GM18517 (cell line): ENCODE results near the gene TBC1D1.

Source experiments
- ATAC-seq: cut with Tn5 transposase; IDR thresholded peaks from one replicate; pipeline ENCODE4 v1.9.1; 2021; ENCODE audit warnings: mild to moderate bottlenecking, moderate library complexity; ENCODE audit not compliant: unreplicated experiment

TBC1D1 gene

GRCh38 chr4:38139187-38139586 is 248.3 kb downstream of the TBC1D1 start:
- ATAC-seq, result no peak

- ATAC-seq, result no peak
Observed at GRCh38 chr4:38140643-38141203, 249.8 kb downstream of the TBC1D1 start.

DNA sequence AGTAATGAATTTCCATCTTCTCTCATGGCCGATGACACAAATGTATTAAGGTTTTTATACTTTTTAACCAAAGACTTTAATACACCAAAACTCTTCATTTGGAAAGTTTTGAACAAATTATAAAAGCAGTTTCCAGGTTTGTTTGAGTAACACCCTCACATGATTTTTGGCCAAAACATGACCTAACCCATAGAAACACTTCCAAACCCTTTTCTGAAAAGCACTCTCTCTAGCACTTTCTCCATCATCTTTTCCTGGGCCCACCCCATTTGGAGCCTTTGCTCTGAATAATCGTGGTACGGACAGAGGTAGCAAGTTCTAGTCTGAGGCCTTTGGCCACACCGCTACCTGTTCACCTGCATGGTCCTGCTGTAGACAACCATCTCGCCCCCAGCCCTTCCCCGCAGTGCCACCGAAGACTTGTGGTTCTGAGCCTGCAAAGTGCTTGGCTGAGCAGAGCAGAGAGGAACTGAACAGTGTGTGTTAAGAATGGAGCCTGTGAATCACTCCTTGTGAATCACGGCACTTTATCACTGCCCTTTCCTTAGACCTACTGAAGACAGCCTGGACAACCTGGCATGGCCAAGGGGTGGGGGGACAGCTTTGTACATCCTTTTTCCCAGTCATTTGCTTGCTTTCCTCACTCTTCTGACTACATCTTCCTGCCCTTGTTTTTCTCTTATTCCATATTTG is 251.1 kb downstream of the TBC1D1 start:
- no peak for ATAC-seq

- ATAC-seq, result no peak
Observed at GRCh38 chr4:38144031-38144430, 253.1 kb downstream of the TBC1D1 start.

DNA sequence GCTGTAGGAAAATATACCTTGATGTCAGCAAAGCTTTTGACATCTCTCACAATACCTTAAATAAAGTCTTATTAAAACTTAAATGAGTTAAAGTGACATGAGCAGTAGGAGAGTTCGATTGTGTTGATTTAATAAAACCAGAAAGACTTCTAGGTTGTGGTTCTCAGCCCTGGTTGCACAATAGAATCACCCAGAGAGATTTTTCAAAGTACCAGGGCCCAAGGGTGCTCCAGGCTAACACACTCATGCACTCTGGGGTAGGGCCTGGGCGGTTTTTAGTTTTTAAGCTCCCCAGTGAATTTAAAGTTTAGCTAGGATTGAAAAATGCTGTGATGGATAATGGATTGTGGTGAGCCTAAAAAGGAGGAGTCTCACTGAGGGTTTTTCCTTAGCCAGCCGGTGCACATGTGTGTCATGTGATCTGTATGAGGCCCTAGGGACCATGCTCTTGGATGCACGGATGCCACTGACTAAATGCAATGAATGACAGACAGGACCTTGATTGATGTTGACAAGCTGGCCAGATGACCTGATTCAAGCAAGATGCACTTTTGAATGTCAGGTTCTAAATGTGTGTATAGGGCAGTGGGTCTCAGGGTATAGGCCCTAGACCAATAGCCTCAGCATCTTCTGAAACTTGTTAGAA is 254.3 kb downstream of the TBC1D1 start:
- no peak for ATAC-seq

- no peak for ATAC-seq
Observed at GRCh38 chr4:38145741-38146140, 254.9 kb downstream of the TBC1D1 start.

GRCh38 chr4:38146383-38146782 is 255.5 kb downstream of the TBC1D1 start:
- ATAC-seq, result no peak

GRCh38 chr4:38149472-38149996 is 258.6 kb downstream of the TBC1D1 start:
- ATAC-seq, result no peak

DNA sequence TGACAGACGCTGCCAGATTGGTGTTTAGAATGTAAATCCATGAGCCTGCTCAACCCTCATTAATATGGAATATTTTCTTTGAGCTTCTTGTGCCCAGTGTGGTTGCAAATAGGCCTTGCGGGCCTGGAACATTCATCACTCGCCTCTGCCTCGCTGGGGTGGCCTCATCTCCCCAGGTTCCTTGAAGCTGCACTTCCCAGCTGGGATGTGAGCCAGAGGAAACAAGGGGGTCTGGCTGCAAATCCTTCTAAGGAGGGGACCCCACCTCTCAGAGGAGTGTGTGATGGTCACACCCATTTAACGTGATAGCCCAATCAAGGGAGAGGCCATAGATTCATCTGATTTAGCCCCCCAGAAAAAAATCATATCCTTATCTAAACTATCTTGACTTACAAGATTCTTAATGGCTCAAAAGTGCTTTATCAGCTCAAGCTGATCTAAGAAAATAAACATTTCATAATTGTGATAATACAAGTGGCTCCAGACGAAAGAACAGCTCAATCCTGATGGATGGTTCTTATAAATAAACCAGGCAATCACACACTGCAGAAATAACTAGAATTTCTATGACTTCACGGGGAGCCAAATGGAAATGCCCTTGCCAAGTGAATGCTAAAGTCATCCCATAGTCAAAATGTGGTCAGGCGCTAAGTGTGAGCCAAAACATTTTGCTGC is 259.2 kb downstream of the TBC1D1 start:
- ATAC-seq, result no peak

DNA sequence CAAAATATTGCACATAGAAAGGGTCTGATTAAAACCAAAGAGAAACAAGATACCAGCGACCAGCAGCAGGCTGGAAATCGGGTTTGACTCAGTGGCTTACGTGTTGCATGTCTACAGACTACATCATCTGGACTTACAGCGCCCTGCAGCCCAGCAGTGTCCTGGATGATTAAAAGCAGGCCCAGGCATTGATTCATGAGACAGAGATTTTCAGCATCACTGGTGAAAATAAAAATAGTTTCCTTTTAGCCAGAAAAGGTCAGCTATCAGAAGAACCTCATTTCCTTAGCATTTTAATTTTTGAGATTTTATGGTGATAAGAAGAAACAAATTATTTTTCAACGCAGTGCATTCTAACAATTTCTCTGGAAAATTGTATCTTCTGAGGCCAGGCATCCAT is 259.9 kb downstream of the TBC1D1 start:
- ATAC-seq, result no peak

DNA sequence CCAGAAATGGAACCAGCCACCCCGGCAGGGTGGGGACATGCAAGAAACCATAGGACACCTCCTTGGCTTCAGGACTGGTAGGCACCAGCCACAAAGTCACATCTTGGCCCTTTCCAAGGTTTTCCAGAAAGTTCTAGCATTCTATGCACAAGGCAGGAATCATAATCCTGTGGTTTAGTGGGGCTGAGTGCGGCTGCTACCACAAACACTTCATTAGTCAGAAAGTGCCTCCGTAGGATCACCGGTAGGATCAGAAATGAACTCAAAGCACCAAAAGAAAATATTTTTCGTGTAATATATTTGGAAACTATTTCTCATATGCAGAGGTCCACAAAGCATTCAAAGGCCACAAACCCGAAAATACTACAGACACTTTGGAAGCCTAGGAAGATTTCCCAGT is 261.0 kb downstream of the TBC1D1 start:
- ATAC-seq, result no peak

GRCh38 chr4:38152305-38152704 is 261.4 kb downstream of the TBC1D1 start:
- ATAC-seq, result no peak

DNA sequence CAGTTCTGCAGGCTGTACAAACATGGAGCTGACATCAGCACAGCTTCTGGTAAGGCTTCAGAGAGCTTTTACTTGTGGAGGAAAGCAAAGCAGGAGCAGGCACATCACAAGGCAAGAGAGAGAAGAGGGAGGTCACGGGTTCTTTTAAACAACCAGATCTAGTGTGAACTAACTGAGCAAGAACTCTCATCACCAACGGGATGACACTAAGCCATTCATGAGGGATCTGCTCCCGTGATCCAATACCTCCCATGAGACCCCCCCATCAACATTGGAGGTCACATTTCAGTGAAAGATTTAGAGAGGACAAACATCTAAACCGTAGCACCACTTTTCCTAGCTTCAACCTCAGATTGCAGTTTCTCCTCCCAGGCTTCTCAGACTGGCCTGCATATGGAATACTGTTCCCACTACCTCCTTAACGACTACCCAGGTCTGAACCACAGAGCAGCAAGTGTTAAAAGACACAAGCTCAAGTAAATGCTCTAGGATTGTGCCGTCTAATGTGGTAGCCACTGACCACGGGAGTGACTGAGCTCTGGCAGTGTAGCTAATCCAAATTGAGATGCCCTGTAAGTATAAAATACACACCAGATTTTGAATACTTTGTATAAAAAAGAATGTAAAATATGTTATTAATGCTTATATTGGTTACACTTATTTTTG is 262.0 kb downstream of the TBC1D1 start:
- no peak for ATAC-seq

- no peak for ATAC-seq
Observed at GRCh38 chr4:38153387-38153760, 262.5 kb downstream of the TBC1D1 start.

GRCh38 chr4:38154252-38154651 is 263.4 kb downstream of the TBC1D1 start:
- no peak for ATAC-seq

DNA sequence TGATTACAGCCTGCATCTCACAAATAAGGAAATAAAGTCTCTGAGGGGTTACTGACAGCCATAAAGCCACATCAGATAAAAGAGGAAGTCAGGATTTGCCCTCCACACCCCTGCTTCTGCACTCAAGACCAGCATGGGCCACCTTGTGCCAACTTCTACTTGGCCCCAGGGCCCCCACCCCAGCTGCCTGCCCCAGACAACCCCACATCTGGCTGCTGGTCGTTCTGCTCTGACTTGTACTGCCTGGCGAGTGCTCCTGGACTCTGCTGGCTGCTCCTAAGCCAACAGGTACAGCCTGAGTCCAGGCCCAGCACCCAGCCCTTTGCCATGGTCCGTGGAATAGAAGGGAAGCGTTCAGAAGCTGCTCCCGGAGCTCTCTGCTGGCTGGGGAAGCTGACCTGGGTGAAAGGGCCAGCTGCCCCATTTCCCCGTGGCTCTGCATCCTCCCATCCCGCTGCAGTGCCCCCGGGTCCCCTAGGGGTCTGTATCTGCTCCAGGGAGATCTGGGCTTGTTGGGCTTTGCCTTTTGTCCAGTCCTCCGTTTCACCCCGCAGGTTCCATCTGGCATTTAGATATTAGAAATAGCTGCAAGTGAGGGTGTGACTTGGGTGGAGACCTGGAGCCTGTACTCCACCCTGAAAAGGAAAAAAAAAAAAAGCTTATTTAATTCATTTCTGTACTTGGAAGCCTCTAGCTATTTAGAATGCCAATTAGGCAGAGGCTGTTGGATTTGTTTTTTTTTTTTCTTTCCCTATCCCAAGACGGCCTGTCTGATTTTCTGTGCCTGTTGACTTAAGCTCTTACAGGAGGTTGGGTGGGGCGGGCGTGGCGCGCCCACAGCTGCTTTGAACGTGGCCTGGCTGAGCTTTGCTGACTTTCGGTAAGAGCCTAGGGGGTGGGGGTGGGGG is 264.1 kb downstream of the TBC1D1 start:
- no peak for ATAC-seq

DNA sequence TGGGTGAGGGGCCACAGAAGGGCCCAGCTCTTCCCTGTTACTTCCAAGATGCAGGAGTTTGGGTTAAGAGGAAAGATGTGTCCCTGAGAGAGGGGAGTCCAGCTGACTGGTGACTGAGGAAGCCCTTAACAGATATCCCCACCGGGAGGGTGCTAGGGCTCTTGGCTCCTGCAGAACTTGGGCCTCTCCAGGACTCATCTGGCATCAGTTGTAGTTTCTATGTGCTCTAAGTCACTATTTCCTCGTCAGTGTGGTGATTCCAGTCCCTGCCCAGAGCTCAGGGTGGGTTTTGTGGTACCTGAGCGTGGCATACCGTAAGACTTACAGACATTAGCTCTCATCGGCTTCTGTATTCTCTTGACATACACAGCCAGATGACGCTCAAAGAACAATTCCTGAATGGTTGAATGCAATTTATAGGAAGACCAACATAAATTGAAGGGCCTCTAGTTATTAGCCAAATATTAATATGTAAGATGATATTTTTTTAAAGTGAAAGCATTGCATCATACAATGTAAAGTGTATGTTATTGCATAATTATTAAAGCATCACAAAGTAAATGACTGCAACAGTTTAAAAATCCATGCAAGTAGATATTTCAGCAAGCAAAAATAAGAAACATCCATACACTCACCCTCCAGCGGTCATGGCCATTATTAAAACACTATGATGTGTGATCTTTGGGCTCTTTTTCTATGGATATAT is 264.9 kb downstream of the TBC1D1 start:
- ATAC-seq, result no peak

DNA sequence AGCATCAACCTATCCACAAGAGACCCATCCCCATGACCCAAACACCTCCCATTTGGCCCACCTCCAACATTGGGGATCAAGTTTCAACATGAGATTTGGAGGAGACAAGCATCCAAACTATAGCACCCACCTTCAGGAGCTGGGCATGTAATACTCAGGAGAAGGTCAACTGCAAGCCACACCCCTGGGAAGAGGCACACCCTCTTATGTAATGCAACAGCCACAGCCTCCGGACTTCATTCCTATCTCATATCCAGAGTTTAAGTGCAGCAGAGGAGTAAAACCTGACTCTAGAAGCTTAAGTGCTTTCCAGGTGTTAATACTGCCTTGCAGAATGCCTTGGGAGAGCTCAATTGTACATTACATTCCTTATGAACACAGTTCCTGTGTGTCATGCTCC is 266.7 kb downstream of the TBC1D1 start:
- ATAC-seq, result no peak

- peak; percentile 98 for ATAC-seq
Observed at GRCh38 chr4:38160487-38161207, 269.8 kb downstream of the TBC1D1 start.
